NT2/D1 (cell line): ENCODE measurements around the gene KLHL42.
"Not testable (repeated sequence)": the region's sequence is repeated elsewhere in the genome, so short reads cannot be mapped to it uniquely, and the experiment has no call there.

ENCODE experiments used
- DNase-seq: peaks from one replicate; pipeline ENCODE4 v3.0.0-alpha.2; 2011; ENCODE audit warnings: low read depth, low spot score
- H3K27me3 ChIP-seq: 2 replicates; pipeline ENCODE4 v1.6.0; 2011; ENCODE audit warnings: mild to moderate bottlenecking; ENCODE audit not compliant: insufficient read length, insufficient read depth
- H3K36me3 ChIP-seq: 2 replicates; pipeline ENCODE4 v1.6.1; 2011; ENCODE audit warnings: mild to moderate bottlenecking, low read length, mixed read lengths; ENCODE audit not compliant: insufficient read depth, insufficient read length
- H3K4me1 ChIP-seq: 2 replicates; pipeline ENCODE4 v1.5.1; 2011; ENCODE audit not compliant: insufficient read depth, insufficient read length
- H3K4me3 ChIP-seq: 2 replicates; pipeline ENCODE4 v1.5.1; 2011; ENCODE audit warnings: low read depth; ENCODE audit not compliant: insufficient read length
- H3K9ac ChIP-seq: 2 replicates; pipeline ENCODE4 v1.6.0; 2011; ENCODE audit warnings: low read depth; ENCODE audit not compliant: insufficient read length
- H3K9me3 ChIP-seq: 2 replicates; pipeline ENCODE4 v1.5.1; 2011; ENCODE audit warnings: mild to moderate bottlenecking, low read length; ENCODE audit not compliant: insufficient read depth
- SUZ12 ChIP-seq: IDR thresholded peaks from 2 replicates; pipeline ENCODE4 v1.6.1; 2011; ENCODE audit not compliant: insufficient read length, insufficient read depth; ENCODE audit errors: extremely low read depth
- YY1 ChIP-seq: IDR thresholded peaks from 2 replicates; pipeline ENCODE4 v1.6.1; 2011; ENCODE audit not compliant: insufficient read length, insufficient read depth
- ZNF274 ChIP-seq: IDR thresholded peaks from 2 replicates; pipeline ENCODE4 v1.6.1; 2011; ENCODE audit warnings: mild to moderate bottlenecking, low read depth, low read length

KLHL42 gene

GRCh38 chr12:27840229-27840999 is 60.4 kb downstream of the KLHL42 start:
- H3K9ac ChIP-seq: no peak overlapping the region
- H3K4me3 ChIP-seq: no peak overlapping the region
- no peaks in the 10 kb centered on the region for H3K36me3 ChIP-seq
- H3K27me3 ChIP-seq: no peaks in the 10 kb centered on the region
- H3K9me3 ChIP-seq: no peaks in the 10 kb centered on the region
- H3K4me1 ChIP-seq: no peaks in the 10 kb centered on the region
- DNase-seq: no peak
- TF ChIP-seq SUZ12 (no peak), ZNF274 (no peak), YY1 (no peak)

- no peak overlapping the region for H3K4me3 ChIP-seq
- H3K36me3 ChIP-seq: no peaks in the 10 kb centered on the region
- no peak overlapping the region for H3K9ac ChIP-seq
- H3K27me3 ChIP-seq: no peaks in the 10 kb centered on the region
- no peak for DNase-seq
- TF ChIP-seq SUZ12: no peak
- no peak for TF ChIP-seq ZNF274
- no peak for TF ChIP-seq YY1
- no peaks in the 10 kb centered on the region for H3K4me1 ChIP-seq
- H3K9me3 ChIP-seq: no peaks in the 10 kb centered on the region
These were observed 61.4 kb downstream of the KLHL42 start for GRCh38 chr12:27841392-27841882.

DNA sequence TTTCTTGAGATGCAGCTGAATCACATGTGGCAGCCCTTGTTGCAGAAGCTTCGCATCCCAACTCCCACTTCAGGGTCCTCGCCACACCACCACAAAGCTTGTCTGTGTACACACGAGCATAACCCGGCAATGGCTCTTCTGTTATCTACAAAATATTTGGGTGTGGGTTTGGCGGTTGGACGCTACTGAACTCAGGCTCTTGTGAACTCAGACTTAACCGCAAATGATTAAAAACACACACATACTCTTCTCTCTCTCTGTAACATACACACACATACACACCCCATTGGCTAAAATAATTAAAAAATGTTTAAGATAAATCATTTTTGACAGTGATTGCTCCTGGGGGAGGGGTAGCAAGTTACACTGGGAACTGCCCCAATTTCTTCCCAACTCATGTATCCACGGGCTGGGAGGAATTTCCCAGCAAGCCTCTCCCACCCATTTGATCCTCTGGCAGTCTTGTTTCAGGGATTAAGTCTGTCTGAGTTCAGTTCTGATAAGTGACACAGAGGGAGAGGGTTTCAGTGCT is 63.7 kb downstream of the KLHL42 start:
- DNase-seq: no peak
- no peaks in the 10 kb centered on the region for H3K27me3 ChIP-seq

GRCh38 chr12:27844366-27845090 is 64.5 kb downstream of the KLHL42 start:
- Histone ChIP-seq H3K4me1 (no peaks in the 10 kb centered on the region), H3K9me3 (no peaks in the 10 kb centered on the region; the same call in 1 of the 2 replicates), H3K27me3 (no peaks in the 10 kb centered on the region), H3K4me3 (no peak overlapping the region), H3K9ac (no peak overlapping the region), H3K36me3 (no peaks in the 10 kb centered on the region)
- TF ChIP-seq SUZ12: no peak
- DNase-seq: no peak

More for the DNA sequence above, 63.7 kb downstream of the KLHL42 start:
- H3K9ac ChIP-seq: no peak overlapping the region
- TF ChIP-seq SUZ12 (no peak), YY1 (no peak), ZNF274 (no peak)
- H3K4me3 ChIP-seq: no peak overlapping the region
- H3K9me3 ChIP-seq: no peaks in the 10 kb centered on the region
- no peaks in the 10 kb centered on the region for H3K4me1 ChIP-seq
- no peaks in the 10 kb centered on the region for H3K36me3 ChIP-seq

DNA sequence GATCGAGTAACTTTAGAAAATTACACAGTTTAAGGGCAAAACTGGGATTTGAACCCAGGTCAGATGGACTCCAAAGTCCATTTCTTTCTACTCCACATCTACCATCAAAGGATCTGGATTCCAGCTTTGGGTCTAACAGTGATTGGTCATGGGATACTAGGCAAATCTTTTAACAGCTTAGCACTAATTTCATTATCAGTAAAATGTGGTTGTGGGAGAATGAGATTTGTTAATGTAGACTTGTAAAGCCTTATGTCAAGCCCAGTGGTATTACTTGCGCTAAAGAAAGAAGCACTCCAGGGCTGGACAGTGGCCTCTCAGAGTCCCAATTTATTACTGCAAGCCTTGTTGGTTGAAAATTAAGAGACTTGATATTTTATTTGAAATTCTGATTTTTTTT is 65.2 kb downstream of the KLHL42 start:
- DNase-seq: no peak
- Histone ChIP-seq H3K27me3 (no peaks in the 10 kb centered on the region), H3K9me3 (no peaks in the 10 kb centered on the region; the same call in 1 of the 2 replicates), H3K4me1 (no peaks in the 10 kb centered on the region), H3K36me3 (no peaks in the 10 kb centered on the region), H3K4me3 (no peak overlapping the region), H3K9ac (no peak overlapping the region)
- TF ChIP-seq YY1: no peak
- TF ChIP-seq SUZ12: no peak
- TF ChIP-seq ZNF274: no peak

DNA sequence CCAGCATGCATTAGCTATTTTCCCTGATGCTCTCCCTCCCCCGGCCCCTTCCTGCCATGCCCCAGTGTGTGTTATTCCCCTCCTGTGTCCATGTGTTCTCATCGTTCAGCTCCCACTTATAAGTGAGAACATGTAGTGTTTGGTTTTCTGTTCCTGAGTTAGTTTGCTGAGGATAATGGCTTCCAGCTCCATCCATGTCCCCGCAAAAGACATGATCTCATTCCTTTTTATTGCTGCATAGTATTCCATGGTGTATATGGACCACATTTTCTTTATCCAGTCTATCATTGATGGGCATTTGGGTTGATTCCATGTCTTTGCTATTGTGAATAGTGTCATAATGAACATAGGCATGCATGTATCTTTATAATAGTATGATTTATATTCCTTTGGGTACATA is 65.7 kb downstream of the KLHL42 start:
- not testable (repeated sequence) for H3K9me3 ChIP-seq, H3K4me1 ChIP-seq, H3K36me3 ChIP-seq, H3K9ac ChIP-seq, H3K27me3 ChIP-seq, DNase-seq, H3K4me3 ChIP-seq

GRCh38 chr12:27847293-27847692 is 67.3 kb downstream of the KLHL42 start:
- not testable (repeated sequence) for H3K36me3 ChIP-seq, H3K27me3 ChIP-seq, H3K4me1 ChIP-seq, H3K4me3 ChIP-seq, H3K9me3 ChIP-seq, DNase-seq, H3K9ac ChIP-seq
